Activated T-cell treated with anti-CD3 and anti-CD28 coated beads for 24 hours (primary cell): Measurements from ENCODE around the gene FAM170B.

Experiments used
- DNase-seq: peaks from one replicate; pipeline ENCODE4 v3.0.0-alpha.2; 2020; ENCODE audit warnings: low read depth

The FAM170B gene

DNA sequence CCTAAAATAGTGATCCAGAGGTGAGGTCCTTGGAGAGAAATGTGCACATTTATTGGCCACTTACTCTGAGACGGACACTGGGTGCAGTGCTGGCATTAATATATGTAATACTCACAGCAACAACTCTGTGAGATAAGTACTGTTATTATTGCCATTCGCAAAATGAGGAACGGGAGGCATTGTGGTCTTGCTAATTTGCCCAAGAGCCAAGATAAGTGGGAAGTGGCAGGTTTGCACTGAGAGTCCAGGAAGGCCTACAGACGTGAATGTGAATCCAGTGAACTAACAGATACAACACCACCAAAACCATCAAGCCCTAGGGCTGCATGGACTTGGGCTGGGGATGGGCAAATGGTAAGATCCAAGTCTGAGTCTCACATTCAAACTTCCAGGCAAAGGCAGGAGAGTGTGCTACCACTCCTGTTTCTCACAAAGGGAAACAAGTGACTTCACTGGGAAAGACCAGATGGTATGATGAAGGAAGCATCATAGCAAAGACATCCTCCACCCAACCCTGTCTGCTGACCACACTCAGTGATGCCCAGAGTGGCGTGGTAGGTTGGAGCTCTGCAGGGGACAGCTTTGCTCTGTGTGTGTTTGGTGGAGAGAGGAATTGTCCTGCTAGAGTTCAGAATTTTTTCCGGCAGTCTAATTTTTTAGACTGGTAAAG lies 35.1 kb upstream of the FAM170B start:
- DNase-seq: no peak

DNA sequence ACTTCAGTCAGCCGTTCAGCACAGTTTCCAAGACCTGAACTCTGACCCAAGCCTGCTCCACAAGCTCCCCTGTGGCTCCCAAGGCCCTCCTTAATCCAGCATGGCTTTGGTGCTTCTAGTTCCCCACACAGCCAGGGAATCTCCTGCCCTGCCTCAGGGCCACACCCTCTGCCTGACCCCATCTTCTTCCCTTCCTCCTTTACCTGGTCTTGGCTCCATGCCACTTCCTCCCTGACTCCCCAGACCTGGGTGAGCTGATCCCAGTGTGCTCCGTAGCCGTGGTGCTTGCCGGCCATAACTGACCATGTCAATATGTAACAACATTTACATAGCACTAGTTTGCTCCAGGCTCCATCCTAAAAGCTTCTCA lies 34.3 kb upstream of the FAM170B start:
- no peak for DNase-seq

DNA sequence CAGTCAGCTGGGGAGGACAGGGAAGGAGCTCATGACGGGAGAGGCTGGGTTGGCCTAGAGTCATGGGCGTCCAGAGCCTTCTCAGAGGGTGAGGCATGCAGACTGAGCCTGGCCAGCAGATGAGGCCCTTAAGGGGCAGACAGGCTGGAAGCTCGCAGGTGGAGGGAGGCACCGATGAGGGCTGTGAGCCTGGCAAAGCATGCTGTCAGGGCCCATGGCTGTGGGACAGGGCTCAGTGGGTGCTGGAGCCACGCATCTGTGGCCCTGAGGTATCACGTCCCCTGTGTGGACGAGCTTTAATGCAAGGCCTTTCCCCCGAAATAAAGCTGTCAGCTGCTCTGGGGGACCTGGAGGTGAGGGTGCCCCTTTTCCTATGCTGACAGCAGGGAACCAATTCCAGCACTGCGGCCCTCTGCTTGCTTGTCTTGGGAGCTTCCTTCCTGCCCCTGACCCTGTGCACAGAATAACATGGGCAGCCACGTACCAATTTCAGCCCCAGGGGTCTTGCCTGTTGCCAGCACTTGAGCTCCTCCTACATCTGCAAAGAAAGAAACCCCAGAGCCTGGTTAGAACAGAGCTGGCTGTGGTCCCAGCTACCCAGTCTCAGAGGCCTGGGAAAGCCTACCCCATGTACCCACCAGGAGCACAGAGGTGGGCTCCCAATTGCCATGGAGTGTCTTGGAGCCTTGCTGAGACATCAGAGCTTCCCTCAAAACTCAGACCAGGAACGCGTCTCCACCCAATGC lies 33.8 kb upstream of the FAM170B start:
- no peak for DNase-seq

DNA sequence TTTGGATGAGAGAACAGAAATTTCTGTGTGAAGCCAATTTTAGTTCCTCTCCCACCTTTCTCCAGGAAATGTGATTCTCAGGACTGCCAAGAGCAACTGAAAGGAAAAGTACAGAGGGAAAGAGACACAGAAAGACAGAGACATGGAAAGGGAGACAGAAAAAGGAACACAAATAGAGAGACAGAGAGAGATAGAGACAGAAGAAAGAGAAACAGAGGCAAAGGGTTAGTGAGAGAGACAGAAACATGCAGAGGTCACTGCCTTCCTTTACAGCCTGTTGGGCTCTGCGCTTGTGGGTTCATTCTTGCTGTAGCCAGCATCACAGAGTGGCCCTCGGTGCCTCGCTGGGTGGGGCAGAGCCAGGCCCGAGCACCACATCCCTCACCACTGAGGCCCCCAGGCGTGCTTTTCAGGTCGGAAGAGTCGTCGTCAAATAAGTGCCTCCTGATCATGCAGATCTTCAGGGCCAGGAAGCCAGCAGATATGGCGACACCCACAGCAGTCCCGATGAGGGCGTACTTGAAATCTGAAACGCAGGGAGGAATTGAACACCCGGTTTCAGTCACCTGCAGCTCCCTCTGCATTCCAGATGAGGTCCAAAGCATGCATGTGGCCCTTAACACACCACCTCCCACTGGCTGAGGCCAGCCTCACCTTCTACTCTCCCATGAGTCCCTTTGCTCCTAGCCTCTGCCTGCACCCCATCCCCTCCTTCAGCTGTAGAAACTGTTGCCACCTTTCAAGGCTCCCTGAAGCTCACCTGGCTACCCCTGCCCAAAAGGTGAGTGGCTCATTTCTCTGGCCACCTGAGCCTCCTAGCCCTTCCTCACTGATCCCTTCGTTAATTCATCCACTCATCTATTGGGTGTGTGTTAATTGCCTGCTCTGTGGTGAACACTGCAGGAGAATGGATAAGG lies 32.9 kb upstream of the FAM170B start:
- no peak for DNase-seq

DNA sequence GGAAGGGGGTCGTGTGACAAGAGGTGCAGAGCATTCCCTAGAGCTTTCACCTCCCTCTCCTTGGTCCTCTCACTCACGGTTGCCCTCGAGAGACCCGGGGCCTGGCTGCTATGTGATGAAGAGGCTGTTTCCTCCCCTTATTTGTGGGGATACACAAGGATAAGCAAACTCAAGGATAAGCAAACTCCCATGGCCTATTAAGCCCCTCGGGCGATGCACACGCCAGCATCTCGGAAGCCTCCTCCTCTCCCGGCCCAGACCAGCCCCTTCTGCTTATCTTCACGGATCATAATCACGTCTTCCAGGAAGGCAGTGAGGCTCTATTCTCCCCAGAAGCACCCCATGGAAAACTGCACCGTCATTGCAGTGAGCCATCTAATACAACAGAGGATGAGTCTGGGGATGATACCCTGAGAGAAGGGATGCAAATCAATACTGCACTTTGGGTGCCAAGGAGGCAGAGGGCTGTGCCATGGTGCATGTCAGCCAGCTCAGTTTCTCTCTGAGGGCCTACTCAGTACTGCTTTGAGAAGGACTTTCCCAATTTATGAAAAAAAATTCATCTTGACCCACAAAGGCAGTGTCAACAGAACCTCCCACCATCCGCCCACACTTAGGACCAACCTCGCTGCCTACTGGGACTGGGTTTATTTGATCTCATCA lies 32.1 kb upstream of the FAM170B start:
- no peak for DNase-seq

DNA sequence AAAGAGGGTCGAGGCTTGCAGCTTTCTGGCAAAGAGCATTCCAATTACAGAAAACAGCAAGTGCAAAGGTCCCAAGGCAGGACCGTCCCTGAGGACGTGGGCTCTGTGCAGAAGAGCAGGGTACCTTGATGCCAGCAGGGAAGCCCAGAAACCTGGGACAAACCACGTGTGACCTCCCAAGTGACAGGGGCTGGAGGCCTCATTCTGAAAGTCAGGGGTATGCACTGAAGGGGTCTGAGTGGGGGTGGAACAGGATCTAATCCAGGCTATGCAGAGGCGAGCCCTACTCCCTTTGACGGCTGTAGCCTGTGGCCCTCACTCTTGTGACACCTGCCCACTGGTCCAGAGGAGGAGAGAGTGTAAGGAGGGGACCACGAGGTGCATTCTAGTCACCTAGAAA lies 31.4 kb upstream of the FAM170B start:
- no peak for DNase-seq

DNA sequence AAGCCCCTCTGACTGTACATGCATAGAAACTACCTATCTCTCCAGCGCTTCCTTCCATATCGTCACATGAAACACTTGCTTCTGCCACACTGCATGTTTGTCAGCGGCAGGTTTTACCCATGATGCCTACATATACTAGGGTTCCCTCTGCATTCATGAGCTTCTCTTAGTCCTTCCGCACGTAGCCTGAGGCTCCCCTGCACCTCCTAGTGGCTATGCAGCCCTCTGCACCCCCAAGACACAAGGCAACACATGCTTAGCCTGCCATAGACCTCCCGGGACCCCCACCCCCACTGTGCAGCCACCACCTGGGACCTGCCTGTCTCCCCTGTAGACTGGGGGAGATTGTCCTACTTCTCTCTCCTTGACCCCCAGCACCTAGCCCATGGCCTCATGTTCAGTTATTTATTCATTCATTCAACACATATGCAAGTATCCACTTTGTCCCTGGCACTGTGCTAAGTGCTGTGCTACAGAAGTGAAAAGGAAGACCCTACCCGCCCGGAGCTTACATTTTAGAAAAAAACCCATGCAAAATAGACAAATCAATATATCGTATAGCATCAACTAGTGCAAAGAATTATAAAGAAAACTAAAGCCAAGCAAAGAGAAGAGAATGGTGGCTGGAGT lies 30.9 kb upstream of the FAM170B start:
- DNase-seq: no peak

DNA sequence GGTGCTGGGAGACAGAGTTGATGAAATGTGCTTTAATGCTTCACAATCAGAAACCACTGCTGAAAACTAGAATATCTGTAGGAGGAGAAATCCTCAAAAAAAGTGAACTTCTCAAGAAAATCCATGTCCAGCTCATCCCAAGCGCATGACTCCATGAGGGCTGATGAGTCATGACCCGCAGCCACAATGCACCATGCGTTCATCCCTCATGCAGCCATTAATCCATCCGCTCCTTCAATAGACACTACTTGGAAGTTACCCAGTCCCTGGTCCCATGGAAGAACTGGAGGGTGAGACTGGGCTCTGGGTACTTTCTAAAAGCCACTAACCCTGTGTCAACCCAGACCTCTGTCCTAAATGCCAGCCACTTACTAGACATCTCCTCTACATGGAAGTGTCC lies 29.9 kb upstream of the FAM170B start:
- no peak for DNase-seq

DNA sequence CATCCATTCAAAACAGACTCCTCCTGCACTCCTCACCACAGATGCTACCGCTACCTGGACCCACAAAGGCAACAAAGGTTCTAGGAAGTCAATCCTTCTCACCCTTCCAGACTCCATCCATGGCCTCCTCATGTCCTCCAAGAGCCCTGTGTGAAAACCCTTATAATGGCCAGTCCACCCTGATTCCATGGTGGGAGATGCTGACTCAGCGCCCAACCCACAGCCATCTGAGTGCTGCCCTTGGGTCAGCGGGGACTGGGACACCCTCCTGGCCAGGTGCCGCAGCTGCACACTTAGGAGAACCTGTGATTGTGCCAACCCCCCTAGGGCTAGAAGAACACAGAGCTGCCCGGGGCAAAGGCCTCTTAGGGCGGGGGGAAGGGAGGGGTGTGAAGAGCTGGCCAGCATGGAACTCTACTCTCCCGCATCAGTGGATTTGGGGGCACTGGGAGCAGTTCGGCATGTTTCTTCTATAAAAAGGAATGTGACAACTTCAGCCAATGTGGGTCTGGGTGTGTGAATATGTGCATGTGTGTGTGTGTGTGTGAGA lies 29.0 kb upstream of the FAM170B start:
- DNase-seq: no peak

DNA sequence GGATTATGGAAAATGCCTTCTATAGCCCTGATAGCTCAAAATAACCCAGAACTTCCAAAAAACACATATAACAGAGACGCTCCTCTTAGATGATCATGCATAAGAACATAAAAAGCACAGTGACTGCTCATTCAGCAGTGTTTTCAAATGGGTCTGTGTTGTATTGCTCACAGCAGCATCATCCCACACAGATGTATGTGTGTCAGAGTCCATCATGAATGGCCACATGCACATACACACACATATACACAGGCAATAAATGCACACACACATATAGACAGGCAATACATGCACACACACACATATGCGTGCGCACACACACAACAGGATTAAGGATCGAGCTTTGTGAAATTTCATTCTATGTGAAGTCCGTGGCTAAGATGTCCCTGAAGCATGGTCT lies 28.2 kb upstream of the FAM170B start:
- DNase-seq: no peak

DNA sequence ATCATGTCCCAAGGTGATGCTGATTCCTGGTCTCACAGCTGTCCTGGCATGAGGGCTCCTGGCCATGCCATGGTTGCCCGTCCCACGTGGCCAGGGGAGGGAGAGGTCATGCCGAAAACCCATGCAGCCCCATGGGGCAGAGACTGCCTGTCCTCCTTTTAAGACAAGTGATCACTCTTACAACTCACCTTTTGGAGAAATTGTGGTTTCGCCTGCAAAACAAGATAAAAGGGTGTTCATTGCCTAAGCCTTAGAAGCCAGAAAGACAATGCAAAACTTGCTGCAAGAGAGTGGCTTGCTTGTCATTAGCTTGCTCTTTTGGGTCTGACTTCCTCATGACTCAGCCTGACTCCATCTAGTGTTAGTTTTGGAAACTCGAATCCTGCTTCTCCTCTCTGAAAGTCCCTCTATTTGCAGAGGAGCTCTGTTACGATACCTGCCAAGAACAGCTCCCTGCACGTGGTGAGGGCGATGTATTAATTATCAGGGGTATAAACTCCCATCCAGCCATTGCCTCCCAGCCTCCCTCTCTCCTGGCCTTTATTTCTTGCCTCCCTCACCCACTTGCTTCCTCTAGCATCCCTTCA lies 27.7 kb upstream of the FAM170B start:
- no peak for DNase-seq

DNA sequence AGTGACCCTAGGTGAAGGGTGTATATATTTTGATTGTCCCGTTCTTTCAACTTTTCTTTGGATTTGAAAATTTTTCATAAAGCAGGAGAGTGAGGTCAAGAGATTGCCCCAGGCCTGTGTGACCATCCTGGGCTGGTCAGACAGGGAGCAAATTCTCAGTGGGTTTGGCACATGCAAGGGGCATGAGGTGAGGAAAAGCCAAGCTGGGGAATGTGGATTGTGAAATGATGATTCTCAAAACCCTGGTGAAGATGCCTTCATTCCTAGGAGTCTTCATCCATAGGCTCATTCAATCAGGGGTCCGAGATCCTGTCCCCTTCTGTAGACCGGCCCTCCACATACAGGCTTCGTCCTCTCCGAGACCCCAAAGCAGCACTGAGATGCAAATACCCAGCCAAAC lies 27.0 kb upstream of the FAM170B start:
- no peak for DNase-seq

DNA sequence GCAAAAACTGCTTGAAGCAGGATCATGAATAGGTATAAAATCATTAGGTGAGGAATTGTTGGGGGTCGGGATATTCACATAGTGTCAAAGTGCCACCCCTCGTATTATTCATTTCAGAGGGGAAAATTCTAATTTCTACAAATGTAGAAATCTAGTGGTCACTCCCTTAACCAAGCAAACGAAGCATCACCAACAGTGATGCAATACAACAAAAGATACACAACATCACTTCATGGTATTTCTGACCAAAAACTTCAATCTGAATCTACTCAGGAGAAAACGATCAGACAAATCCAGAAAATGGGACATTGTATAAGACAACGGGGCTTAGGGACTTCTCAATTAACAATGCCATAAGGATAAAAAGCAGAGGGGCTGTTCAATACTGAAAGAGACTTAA lies 26.3 kb upstream of the FAM170B start:
- DNase-seq: no peak

DNA sequence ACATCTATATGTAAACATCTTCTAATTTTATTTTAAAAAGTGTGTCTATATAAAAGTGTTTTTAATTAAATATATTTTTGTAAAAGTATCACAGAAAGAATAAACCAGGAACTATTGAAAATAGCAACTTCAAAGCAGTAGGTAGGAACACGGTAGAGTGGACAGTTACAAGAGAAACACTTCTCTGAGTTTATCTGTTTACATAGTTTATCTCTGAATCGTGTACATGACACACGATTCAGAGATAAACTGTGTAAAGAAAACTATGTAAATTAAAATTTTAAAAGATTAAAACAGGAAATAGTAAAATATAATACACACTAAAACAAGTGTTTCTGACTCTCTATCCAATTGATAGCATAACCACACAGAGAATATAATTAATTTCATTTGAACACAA lies 25.1 kb upstream of the FAM170B start:
- DNase-seq: no peak

DNA sequence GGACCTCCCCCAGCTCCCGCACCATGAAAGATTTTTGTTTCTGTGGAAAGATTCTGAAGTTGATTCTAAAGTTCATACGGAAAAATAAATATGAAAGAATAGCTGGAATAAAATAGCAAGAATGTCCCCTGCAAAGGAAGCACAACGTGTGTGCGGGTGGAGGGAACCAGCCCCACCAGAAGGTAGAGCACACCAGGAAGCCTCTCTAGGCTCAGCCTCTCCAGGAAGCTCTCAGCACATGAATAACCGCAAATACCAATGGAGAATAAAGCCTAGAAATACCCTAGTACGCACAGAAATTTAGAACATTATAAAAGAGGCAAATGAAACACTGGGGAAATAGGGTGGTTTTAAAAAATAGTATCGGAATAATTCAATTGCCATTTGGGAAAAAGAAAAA lies 24.6 kb upstream of the FAM170B start:
- DNase-seq: no peak

DNA sequence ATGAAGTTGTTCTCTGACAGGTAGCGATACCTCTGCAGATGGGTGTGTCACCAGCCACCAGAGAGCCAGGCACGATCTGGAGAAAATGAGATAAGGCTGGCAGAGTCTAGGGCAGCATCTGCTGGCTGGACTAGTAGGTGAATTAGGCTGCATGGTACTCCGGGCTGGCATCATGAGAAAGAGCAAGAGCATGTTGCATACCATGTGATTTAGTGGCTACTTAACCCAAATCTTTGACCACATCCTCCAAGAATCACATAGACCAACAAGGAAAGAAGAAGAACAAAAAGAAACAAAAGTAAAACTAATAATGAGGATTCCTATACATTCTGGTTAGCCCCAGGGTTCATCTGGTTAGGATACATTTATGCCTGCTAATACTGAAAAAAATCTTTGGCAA lies 23.4 kb upstream of the FAM170B start:
- DNase-seq: no peak

DNA sequence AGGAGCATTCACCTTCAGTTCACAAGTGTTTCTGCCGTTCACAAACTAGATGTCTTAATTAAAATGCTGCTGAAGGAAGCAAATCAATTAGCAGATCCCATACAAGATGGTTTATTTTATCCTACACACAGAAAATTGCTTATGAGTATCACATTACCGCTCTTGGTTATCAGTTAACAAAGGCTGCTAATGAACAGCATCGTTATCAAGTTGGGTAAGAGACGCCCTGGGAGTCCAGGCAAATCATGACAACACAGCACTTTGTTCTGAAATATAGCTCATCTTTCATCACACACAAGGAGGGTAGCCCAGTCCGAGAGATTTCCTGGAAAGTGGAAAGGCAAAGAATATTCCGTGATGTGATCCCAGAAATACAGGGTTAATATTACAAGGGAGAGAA lies 20.8 kb upstream of the FAM170B start:
- DNase-seq: no peak

DNA sequence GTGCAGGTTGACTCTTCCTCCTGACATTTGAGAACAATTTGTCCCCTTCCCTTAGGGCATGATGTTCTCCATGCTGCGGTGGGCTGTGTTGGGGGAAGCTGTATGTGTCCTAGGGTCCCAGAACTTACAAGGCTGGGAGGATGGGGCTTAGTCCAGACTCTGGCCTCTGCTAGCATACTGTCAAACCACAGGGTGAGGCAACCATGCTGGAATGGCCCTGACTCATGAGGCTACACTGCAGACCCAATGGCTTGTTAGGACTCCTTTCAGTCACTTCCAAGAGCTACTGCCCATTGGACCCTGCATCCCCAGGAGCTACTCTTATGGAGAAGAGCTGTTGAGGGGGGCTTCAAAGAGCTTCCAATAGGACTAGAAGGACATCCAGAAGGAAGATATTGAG lies 20.1 kb upstream of the FAM170B start:
- no peak for DNase-seq

DNA sequence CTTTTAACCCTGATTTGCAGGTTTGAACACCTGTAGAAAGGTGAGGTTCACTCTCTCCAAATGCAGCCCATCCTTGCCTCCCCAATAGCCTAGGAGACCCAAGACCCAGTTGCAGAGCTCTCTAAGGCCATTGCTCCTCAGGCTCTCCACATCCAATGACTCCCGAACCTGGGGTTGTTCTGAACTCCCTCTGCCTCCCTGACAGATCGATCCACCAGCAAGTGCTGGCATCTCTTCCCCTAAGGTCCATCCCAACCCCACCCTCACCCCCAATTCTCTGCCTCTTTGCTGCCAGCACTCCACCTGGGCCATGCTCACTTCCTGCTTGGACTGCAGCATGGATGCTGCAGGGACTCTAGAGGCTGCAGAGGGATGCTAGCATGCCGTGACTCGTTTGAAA lies 19.3 kb upstream of the FAM170B start:
- no peak for DNase-seq

DNA sequence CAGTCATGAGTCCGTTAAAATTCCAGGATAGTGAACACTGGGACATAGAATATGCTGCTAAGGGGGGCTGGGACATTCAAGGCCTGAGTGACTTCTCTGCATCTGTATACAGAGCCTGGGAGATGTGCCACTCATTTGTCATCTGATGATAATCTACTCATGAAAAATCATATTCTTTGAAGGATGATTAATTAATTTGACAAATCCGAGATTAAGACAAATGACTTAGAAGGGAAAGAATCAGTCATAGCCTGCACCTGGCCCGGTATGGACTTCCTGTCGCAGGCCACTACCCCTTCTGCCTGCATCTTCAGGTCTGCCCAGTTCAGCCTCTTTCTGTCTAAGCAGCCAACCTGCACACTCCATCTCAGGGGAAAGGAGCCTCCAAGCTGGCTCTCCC lies 18.8 kb upstream of the FAM170B start:
- DNase-seq: no peak

DNA sequence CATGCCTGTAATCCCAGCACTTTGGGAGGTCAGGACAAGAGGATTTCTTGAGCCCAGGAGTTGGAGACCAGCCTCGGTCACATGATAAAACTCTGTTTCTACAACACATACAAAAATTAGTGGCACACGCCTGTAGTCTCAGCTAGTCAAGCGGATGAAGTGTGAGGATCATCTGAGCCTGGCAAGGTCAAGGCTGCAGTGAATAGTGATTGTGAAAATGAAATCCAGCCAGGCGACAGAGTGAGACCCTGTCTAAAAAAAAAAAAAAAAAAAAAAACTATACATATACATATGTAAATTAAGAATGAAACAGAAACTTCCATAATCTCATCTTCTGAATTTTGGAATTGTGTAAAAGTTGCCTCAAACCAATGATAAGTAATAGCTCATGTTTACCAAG lies 18.2 kb upstream of the FAM170B start:
- DNase-seq: no peak
